Effector CD4-positive, alpha-beta T cell (primary cell): Measurements from ENCODE around the gene BRMS1.

Experiments used
- DNase-seq: peaks from one replicate; pipeline ENCODE4 v3.0.0-alpha.2; 2020

BRMS1 gene

GRCh38 chr11:66302656-66303055, 42.2 kb downstream of the BRMS1 start:
- DNase-seq, result no peak

DNA sequence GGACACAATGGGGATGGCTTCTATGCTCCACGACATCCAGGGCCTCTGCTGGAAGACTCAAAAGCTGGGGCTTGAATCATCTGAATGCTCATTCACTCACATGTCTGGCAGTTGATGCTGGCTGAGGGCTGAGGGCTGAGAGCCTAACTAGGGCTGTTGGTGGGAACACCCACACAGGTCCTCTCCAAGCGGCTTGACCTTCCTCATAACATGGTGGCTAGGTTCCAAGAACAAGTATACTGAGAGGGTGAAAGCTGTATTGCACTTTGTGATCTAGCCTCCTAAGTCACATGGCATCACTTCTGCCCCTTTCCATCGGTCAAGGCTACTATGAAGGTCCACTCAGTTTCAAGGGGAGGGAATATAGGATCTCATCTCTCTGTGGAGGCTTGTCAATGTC, 45.7 kb downstream of the BRMS1 start:
- DNase-seq, result no peak

DNA sequence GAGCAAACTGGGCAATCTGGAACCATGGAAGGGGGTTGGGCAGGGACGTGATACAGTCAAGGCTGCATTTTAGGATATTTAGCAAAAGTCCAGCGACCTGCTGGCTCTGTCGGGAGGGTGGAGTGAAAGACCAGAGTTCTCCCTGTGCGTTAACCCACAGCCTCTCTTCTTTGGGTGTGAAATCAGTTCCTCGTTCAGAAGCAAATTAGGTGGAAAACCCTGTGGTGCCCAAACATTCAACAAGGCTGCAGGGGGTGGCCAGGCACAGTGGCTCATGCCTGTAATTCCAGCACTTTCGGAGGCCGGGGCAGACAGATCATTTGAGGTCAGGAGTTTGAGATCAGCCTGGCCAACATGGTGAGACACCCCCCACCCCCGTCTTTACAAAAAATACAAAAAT, 47.3 kb downstream of the BRMS1 start:
- DNase-seq, result no peak

DNA sequence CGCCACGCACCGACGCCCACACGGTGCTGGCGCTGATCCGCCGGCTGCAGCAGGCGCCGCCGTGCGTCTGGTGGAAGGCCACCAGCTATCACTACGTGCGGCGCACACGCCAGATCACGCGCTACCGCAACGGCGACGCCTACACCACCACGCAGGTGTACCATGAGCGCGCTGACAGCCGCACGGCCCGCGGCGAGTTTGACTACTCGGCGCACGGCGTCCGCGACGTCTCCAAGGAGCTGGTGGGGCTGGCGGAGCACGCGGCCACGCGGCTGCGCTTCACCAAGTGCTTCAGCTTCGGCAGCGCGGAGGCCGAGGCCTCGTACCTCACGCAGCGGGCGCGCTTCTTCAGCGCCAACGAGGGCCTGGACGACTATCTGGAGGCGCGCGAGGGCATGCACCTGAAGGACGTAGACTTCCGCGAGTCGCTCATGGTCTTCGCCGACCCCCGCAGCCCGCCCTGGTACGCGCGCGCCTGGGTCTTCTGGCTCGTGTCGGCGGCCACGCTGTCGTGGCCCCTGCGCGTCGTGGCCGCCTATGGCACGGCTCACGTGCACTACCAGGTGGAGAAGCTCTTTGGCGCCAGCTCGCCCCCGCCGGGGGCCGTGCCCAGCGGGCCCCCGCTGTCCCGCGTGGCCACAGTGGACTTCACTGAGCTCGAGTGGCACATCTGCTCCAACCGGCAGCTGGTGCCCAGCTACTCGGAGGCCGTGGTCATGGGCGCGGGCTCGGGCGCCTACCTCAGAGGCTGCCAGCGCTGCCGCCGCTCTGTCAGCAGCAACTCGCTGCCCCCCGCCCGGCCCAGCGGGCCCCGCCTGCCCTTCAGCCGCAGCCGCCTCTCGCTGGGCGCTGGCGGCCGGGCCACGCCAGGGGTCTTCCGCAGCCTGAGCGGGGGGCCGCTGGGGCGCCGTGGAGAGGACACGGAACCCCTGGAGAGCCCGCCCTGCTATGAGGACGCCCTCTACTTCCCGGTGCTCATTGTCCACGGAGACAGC, 50.0 kb downstream of the BRMS1 start:
- DNase-seq, result no peak

GRCh38 chr11:66293777-66294625, 50.9 kb downstream of the BRMS1 start:
- DNase-seq, result no peak

GRCh38 chr11:66293352-66293751, 51.6 kb downstream of the BRMS1 start:
- no peak for DNase-seq

DNA sequence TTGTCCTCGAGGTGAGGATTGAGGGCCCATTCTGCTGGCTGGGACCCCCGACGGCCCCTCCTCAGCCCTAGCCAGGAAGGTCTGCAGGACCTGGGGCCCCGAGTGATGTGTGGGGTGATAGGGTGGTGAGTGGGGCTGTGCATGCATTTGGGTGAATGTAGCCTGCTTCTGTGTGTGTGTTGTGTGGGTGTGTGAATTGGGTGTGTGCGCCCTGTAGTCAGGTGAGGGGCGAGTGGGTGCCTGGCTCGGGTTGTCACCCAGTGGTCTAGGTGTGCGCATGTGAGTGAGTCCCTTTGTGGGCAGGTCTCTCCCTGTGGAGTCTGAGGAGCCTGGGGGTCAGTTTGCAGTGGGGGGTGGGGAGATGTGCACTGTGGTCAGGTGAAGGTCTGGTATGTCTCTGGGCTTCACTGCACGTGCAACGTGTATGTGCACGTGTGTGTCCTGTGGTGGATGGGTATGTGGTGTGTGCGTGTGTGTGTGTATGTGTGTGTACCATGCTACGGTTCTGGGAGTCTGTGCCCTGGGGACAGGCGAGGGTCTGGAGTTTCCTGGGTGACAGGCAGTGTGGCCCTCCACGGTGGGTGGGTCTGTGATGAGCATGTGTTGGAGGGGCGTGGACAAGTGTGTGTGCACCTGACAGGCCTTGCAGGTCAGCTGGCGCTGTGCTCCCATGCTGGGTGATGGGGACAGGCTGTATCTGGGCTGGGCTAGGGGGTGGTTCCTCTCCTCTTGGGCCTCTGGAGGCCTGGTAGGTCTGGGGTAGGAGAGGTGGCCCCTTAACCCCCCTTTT, 52.2 kb downstream of the BRMS1 start:
- DNase-seq, result no peak

GRCh38 chr11:66291706-66292542, 53.0 kb downstream of the BRMS1 start, which contains the start of gene TMEM151A:
Gene TMEM151A (plus strand): TSS chr11:66291894. CDS start chr11:66292014, 120 bp downstream.
- no peak for DNase-seq

- DNase-seq, result no peak
Observed at GRCh38 chr11:66291303-66291705, 53.6 kb downstream of the BRMS1 start.

GRCh38 chr11:66290330-66290621, 54.6 kb downstream of the BRMS1 start:
- DNase-seq, result no peak

DNA sequence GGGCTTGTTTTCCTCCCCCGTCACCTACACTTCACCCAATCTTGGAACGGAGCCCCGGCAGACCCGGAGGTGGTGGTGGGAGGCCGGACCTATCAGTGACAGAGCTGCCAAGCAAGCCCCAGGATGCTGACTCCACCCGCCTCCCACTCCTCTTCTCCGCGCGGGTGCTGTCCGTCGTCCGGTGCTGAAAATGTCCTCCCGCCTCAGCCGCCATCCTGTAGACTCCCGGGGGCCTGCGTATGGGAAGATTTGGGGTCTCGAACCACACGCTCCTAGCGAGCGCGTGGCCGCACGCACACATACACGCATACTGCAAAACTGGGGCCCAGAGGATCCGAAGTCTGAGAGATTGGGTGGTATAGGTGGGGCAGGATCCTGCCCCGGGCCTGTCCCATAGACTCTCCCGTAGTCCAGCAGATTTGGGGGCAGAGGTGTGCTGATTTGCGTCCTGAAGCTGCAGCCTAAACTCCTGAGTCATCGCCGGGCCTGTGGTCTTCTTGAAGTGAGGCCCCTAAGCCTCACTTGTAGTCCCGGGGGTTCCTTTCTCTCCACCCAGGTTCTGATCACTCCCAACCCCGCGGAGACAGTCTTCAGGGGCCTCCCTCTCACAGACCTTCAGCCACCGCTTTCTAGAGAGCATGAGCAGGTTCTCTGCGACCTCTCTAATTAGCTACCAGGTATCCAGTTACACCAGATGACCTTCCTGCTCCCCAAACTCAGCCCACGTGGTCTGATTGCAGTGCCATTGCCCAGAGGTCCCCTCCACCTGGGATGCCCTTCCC, 55.2 kb downstream of the BRMS1 start:
- peak; percentile 70 for DNase-seq

DNA sequence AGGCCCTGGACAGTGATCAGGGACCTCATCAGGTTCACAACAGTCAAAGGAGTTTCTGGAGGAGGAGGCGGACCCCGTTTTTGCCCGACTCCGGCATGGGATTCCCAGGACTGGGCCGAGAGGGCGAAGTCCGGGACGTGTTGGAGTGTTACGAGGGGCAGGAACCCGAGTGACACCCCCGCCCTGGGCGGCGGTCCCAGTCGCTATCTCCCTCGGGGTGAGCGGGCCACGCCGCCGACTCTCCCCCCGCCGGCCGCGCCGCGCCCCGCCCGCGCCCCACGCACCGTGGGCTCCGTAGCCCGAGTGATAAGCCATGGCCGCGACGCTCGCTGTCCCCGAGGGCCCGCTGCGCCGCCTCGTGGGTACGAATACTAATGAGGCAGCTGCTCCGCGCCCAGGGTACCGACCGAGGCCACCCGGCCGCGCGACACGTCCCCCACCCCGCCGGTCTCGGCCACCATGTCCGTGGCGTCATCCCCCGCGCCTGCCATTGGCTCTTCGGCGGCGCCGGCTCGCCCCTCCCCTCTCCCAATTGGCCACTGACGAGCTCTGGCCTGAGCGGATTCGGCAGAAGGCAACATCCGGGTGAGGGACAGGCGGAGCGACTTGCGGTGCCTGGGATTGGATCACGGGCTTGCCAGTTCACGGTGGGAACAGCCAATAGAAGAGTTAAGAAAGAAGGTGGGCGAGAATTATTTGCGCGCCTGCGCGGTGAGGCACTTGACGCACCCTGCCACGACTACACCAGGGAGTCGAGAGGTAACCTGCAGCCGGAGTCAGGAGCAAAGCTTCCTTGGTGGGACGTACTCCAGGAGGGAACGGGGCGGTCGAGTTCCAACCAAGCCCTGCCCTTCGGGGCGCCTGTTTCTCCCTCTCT, 56.0 kb downstream of the BRMS1 start, which contains the start of gene YIF1A:
TSS of gene YIF1A (minus strand) at position 473 of the 877 bp plus-strand sequence. CDS start at position 315, 158 bp downstream.
- peak; percentile 98 for DNase-seq

- no peak for DNase-seq
Observed at GRCh38 chr11:66287889-66288670, 56.8 kb downstream of the BRMS1 start.
